ENCODE measurements around the gene C1orf226. TPM values are rescaled to one million over a fixed set of nuclear protein-coding genes. Genes with fewer than 3 reads are reported as not detected.

The C1orf226 gene
- total and polyA plus RNA-seq, 2 experiments from 2014 or later, result 2.7 to 12.5 TPM

GRCh38 chr1:162389971-162390370, 8.4 kb downstream of the C1orf226 start:
- Histone ChIP-seq H3K27me3 (ENCODE audit: insufficient read depth) (no peaks in the 10 kb centered on the region), H3F3A (replicated peaks; ENCODE audit: low read depth) (no peaks in the 10 kb centered on the region), H4K20me1 (replicated peaks; ENCODE audit: insufficient read depth) (no peaks in the 10 kb centered on the region), H3K4me3 (no peak overlapping the region), H3K9me2 (ENCODE audit: insufficient read depth) (no peaks in the 10 kb centered on the region), H3K27ac (ENCODE audit: low read depth) (no peak overlapping the region), H2AFZ (no peak overlapping the region), H3K79me2 (replicated peaks; ENCODE audit: insufficient read depth) (no peaks in the 10 kb centered on the region), H3K4me1 (ENCODE audit: insufficient read depth) (peaks cover 4% of the 10 kb centered on the region; the same call in 1 of the 2 replicates), H3K36me3 (ENCODE audit: insufficient read depth) (no peaks in the 10 kb centered on the region), H3K4me2 (no peak overlapping the region)
- TF ChIP-seq EZH2phosphoT487 (IDR thresholded peaks at IDR 0.05; ENCODE audit: unreplicated experiment) (no peak), CTCF (conservative IDR thresholded peaks at IDR 0.05; ENCODE audit: low read depth in 2 of 2) (no peak), ETS1 (IDR thresholded peaks at IDR 0.05) (no peak), EZH2 (IDR thresholded peaks at IDR 0.05; ENCODE audit: low read depth, unreplicated experiment) (no peak), STAT1 (IDR thresholded peaks at IDR 0.05; ENCODE audit: unreplicated experiment) (no peak), NANOG (IDR thresholded peaks at IDR 0.05; ENCODE audit: borderline replicate concordance) (no peak), POLR2AphosphoS5 (IDR thresholded peaks at IDR 0.05; ENCODE audit: low read depth) (no peak), ZNF114 (CRISPR knock-in tag; IDR thresholded peaks at IDR 0.05) (no peak), ZNF462 (CRISPR knock-in tag; IDR thresholded peaks at IDR 0.05) (no peak), CREB1 (CRISPR knock-in tag; IDR thresholded peaks at IDR 0.05; ENCODE audit: low read depth) (no peak)
- Mint-ChIP-seq H3K4me1 (peaks cover 33% of the 10 kb centered on the region), H3K36me3 (ENCODE audit: low read depth) (peaks cover 4% of the 10 kb centered on the region; the same call in 1 of the 3 replicates), H3K9me3 (no peaks in the 10 kb centered on the region), H3K4me3 (no peak overlapping the region), H3K27ac (no peak overlapping the region), H3K27me3 (ENCODE audit: insufficient read depth, low read depth, poor library complexity) (peaks cover 9% of the 10 kb centered on the region)
- no peak for DNase-seq (ENCODE audit: low spot score)
- no peak for ATAC-seq
